Astrocyte of the cerebellum (primary cell): ENCODE measurements around the gene ZXDC.

Experiments
- DNase-seq: peaks from one replicate; pipeline ENCODE4 v3.0.0-alpha.2; 2011; ENCODE audit warnings: low read depth
- H3K4me3 ChIP-seq: 2 replicates; pipeline ENCODE4 v1.5.1; 2011; ENCODE audit warnings: mild to moderate bottlenecking, low read depth, low read length, moderate library complexity
- in situ Hi-C: cut with HindIII; loops from 2 replicates; pipeline ENCODE4 v1.10.0; 2017; ENCODE audit warnings: low sequenced_read_pairs
- TF ChIP-seq, protein P1 (sequence below): IDR thresholded peaks from 2 replicates; pipeline ENCODE4 v1.5.1; 2012; ENCODE audit warnings: low read length, low read depth, moderate library complexity, mild to moderate bottlenecking; ENCODE audit errors: missing control alignments

Gene ZXDC

DNA sequence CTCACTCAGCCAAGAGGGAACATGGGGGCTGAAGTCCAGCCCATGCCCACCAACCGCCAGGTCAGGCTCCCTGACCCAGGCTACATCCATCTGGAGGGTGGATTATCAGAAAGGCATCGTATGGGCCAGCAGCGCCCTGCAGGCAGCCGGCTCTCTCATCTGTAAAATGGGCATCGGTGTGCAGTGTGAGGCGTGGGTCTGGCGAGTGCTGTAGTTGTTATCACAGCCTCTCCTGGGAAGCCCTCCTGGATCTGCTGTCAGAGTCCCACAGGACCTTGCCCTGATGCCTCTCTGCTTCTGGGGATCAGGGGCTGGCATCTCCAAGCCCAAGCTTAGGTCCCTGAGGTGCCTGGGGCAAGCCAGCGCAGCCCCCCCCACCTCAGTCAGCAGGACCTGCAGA, 53.6 kb downstream of the ZXDC start:
- TF ChIP-seq, protein P1, sequence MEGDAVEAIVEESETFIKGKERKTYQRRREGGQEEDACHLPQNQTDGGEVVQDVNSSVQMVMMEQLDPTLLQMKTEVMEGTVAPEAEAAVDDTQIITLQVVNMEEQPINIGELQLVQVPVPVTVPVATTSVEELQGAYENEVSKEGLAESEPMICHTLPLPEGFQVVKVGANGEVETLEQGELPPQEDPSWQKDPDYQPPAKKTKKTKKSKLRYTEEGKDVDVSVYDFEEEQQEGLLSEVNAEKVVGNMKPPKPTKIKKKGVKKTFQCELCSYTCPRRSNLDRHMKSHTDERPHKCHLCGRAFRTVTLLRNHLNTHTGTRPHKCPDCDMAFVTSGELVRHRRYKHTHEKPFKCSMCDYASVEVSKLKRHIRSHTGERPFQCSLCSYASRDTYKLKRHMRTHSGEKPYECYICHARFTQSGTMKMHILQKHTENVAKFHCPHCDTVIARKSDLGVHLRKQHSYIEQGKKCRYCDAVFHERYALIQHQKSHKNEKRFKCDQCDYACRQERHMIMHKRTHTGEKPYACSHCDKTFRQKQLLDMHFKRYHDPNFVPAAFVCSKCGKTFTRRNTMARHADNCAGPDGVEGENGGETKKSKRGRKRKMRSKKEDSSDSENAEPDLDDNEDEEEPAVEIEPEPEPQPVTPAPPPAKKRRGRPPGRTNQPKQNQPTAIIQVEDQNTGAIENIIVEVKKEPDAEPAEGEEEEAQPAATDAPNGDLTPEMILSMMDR: no peak
- H3K4me3 ChIP-seq: no peak overlapping the region
- DNase-seq: no peak
- in situ Hi-C loops: no loop called here

GRCh38 chr3:126421573-126422119, 54.0 kb downstream of the ZXDC start:
- no peak for DNase-seq
- H3K4me3 ChIP-seq: no peak overlapping the region
- TF ChIP-seq, protein P1: no peak
- in situ Hi-C loops: no loop called here

- H3K4me3 ChIP-seq: no peak overlapping the region
- in situ Hi-C loops: no loop called here
- TF ChIP-seq, protein P1: no peak
- DNase-seq: no peak
Measured at GRCh38 chr3:126419886-126420786, 55.6 kb downstream of the ZXDC start.

- no peak overlapping the region for H3K4me3 ChIP-seq
- in situ Hi-C loops: no loop called here
- DNase-seq: no peak
- TF ChIP-seq, protein P1: no peak
Measured at GRCh38 chr3:126419151-126419703, 56.5 kb downstream of the ZXDC start.

DNA sequence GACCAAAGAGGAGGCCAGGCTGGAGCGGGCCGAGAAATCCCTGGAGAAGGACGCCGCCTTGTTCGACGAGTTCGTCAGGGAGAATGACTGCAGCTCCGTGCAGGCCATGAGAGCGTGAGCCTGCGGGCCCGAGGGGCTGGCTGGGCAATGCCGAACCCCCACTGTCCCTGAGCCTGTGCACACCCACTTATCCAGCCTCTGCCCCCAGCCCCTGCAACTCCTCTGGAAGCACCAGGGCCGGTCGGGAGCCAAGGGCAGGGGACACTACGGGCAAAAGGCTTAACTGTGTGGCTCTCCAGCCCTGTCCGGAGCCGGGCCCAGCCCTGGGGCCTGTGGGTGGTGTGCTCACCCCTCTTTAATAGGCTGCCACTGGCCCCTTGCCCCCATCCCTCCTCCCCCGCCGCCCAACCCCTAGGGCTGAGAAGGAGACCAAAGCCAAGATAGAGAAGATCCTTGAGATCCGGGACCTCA, 57.0 kb downstream of the ZXDC start:
- TF ChIP-seq, protein P1: no peak
- no peak for DNase-seq
- H3K4me3 ChIP-seq: no peak overlapping the region
- in situ Hi-C loops: no loop called here

DNA sequence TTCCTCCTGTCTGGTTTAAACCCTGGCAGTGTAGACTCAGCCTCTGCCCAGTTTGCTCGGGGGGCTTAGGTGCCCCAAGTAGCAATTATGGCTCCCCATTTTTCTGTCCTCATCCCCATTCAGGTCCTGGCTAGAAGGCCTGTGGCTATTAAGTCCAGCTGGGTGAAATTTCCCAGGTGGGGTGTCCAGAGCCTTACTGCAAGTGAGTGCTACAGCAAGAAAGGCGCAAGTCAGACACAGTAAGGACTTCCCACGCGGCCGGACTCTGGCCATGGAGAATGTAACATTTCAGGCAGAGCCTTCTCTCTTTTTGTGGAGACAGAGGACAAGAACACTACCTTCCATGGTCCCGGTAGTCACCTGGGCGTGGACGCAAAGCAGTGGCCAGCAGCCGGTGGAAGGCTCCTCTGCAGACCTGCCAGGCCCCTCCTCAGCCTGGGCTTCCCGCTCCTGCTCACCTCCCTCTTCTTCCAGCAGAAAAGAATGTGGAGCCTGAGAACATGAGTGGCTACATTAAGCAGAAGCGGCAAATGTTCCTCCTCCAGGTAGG, 57.6 kb downstream of the ZXDC start:
- in situ Hi-C loops: no loop called here
- no peak for DNase-seq
- TF ChIP-seq, protein P1: no peak
- no peak overlapping the region for H3K4me3 ChIP-seq
